NCI-H1048 (cell line): ENCODE data around the gene LPAR1.

Experiments used
- DNase-seq: peaks from one replicate; lab custom pipeline; 2025; lab: John Stamatoyannopoulos, UW

Gene LPAR1

GRCh38 chr9:111037356-111037707 lies 938 bp downstream of the LPAR1 start:
- DNase-seq: no peak

GRCh38 chr9:111036946-111037345 lies 1.3 kb downstream of the LPAR1 start:
- no peak for DNase-seq

- DNase-seq: no peak
Measured at GRCh38 chr9:111036429-111036789, 1.9 kb downstream of the LPAR1 start.

DNA sequence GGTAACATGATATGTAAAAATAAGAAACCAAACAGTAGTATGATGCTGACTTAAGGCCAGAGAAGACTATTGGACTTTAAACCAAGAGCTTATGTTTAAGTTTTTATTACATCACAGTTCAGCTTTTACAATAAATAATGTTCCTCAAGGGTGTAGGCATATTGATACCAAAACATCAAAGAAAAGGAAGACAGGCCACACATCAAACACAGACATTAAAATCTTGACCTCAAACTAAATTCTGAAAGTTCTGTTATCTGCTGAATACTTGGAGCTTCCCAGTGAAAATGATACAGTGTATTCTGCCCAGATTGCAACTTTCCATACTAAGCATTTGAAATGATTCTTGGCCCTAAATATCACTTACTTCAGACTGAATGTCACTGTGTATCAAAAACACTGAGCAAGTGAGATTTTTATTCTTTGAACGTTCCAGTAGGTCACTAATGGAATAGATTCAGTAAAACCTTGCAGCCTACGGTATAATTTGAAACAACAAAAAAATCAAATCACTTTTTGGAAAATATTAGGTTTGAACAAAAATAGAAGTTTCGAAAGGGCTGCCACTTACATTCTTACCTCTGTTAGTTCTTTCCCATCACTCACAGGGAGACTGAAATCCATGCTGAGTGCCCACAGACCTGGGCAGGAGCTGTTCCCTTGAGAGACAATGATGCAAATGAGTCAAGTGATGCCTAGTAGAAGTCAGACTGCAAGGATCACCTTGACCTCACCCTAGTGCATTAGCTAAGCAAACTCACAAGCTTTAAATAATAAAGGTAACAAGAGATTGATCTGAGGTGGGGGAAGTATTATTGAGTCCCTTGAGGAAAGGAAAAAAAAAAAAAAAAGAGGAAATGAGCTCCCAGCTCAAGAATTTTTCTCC lies 2.5 kb downstream of the LPAR1 start:
- no peak for DNase-seq

GRCh38 chr9:111034898-111035539 lies 3.3 kb downstream of the LPAR1 start:
- DNase-seq: no peak

DNA sequence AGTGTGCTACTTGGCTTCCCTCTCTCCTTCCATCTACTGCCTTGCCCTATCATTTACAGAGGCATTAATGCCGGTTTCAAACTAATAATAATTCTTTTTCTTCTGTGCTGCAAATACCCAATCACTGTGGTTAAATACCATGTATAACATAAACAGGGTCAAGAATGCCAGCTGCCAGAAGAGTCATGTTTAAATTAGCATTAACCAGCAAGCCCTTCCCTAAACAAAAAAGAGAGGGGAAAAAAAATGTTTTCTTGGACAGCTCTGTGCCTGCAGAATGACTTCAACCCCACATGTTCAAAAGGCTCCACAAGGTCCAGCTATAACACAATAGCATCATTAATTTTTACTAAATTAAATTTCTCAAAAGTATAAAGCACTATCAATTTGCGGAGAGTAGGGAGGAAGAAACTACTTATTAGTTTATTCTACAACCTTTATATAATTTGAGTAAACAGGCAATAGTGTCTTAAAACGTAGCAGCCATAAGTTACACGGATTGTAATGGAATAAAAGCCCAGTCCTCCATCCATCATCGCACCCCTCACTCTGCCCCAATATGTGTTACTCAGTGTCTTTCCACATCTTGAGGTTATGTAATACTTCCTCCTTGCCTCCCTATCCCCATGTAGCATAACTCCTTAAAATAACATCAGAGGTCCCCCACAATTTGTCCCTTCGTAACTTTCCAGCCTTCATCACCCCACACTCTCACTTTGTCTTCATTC lies 3.9 kb downstream of the LPAR1 start:
- no peak for DNase-seq

- DNase-seq: no peak
Measured at GRCh38 chr9:111030492-111030891, 7.8 kb downstream of the LPAR1 start.

DNA sequence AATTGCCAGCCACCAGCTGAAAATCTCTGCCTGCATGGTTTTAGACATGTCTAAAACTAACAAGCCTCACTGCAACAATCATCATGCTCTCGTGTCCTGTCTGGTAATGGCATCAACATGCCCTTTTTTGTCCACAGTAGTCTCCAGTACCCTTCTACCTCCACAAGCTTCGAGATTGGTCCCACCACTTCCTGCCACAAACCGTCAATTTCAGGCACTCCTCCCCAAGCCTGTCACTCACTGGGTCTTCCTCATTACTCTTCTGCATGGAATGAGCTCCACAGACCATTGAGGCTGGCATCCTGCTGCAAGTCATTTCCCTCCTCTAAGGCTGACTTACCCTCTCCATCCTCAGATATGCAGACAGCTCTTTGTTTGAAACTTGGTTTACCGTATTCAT lies 9.0 kb downstream of the LPAR1 start:
- no peak for DNase-seq

- no peak for DNase-seq
Measured at GRCh38 chr9:111027798-111028197, 10.5 kb downstream of the LPAR1 start.

GRCh38 chr9:111023128-111023527 lies 15.1 kb downstream of the LPAR1 start:
- DNase-seq: no peak

GRCh38 chr9:111020594-111020993 lies 17.7 kb downstream of the LPAR1 start:
- no peak for DNase-seq

GRCh38 chr9:111016426-111017045 lies 21.7 kb downstream of the LPAR1 start:
- no peak for DNase-seq

- no peak for DNase-seq
Measured at GRCh38 chr9:111016016-111016415, 22.3 kb downstream of the LPAR1 start.

- no peak for DNase-seq
Measured at GRCh38 chr9:111013707-111014106, 24.6 kb downstream of the LPAR1 start.

DNA sequence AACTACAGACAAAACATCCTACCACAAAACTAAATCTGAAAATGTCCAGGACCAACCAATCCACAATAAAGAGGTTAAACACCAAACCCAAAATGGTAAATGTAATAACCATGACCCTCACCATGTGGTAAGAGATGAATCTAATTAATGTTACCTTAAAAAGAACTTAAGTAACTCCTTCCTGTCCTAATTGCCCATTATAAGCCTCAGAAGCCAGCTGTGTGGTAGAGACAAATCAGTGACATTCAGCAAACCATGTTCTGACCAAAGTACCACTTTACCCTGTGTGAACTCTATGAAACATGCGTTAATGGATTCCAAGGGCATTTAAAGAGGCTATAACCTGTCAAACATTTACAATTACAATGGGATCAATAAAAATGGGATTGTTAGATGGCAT lies 25.0 kb downstream of the LPAR1 start:
- no peak for DNase-seq

DNA sequence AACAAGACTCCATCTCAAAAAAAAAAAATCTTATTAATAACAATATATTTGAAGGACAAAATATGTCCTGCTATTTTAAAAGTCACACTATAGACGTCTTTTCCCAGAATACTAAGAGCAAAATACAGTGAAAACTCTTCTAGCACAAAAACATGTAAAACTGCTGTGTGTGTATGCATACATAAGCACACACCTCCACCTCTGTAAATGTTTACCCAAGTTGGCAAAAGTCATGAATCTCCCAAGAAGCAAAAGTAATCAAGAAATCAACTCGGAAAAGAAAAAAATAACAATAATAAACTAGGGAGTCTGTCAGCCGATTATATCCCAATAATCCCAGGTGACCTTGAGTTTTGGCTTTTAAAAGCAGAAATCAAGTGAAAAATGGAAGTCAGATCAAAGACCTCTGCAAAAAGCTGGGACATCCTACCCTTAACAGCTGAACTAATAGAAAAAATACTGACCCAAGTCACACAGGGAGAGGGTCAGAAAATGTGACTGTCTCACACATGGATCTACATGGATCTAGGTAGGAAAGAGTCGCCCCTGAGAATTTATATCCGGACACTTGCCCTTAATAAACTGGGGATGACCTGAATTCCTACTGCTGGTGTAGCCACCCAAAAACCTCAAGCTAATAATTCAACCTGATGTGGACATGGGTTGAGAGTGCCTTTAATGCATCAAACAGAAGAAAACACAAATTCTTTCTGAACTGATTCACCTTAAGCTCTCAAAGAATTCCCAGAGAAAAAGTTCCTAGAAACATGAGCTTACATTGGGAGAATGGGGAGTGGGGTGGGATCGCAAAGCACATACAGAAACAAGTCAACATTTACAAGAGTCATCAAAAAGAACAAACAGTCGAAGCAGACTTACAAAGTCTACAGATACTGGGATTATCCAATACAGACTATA lies 29.9 kb downstream of the LPAR1 start:
- DNase-seq: no peak

DNA sequence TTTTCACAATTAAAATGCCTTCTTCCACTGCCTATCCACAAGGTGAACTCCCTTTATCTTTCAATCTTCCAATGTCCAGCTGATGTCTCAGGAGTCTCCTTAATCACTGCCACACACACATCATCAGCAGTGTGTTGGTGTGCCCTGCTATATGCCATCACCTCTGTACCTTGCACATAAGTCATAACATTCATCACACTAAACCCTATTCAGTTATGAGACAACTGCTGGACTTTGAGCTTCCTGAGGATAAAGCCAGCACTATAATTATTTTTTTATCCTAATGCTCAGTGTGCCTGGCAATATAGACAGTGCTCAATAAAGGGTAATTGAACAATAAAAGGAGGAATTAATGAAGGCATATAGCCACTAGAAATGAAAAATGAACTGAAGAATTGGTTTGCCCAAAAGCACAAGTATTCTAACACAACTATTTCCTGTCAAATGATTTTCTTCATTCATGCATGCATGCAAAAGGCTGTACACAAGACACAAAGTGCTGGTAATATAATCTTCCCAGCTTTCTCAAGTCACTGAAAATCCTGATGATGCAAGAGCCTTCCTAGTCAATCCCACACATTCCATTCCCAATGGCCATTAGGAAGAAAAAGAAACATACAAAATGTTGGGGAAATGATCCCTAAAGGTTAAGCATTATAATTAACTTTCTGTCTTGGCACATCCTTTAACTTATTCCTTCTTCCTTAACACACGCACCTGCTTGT lies 32.4 kb downstream of the LPAR1 start:
- no peak for DNase-seq

GRCh38 chr9:111004936-111005335 lies 33.3 kb downstream of the LPAR1 start:
- no peak for DNase-seq

- no peak for DNase-seq
Measured at GRCh38 chr9:111003182-111003581, 35.1 kb downstream of the LPAR1 start.

- DNase-seq: no peak
Measured at GRCh38 chr9:111001526-111001925, 36.7 kb downstream of the LPAR1 start.

GRCh38 chr9:111000202-111000601 lies 38.1 kb downstream of the LPAR1 start:
- DNase-seq: no peak
